Measurements from ENCODE around the gene FIGNL2. TPM values are rescaled to one million over a fixed set of nuclear protein-coding genes. Genes with fewer than 3 reads are reported as not detected.
"Not testable (repeated sequence)": the region's sequence is repeated elsewhere in the genome, so short reads cannot be mapped to it uniquely, and the experiment has no call there.

Gene FIGNL2
- total and polyA plus RNA-seq, 9 of the 15 experiments (the other 6 are each of a cell fraction or from before 2014, with no cell fraction given) = 0.01 TPM; not detected in 8

DNA sequence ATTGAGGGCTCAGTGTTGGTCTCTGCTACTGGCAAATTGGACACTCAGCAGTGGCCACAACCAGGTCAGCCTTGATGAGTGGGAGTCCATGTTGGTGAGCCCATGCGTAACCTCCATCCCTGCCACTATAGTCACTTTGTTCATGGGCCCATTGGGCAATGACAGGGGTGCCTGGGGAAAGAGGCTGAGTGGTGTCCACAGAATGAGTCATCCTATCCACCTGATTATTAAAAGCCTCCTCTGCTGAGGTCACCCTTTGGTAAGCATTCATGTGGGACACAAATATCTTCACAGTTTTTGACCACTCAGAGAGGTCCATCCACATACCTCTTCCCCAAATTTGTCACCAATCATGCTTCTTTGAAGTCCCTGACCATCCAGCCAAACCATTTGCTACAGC, 50.0 kb downstream of the FIGNL2 start:
- intact Hi-C loops (cut with micrococcal nuclease) = no loop called here
- BruUV-seq (replicated peaks) = no TSS peak

GRCh38 chr12:51798051-51798450, 50.5 kb downstream of the FIGNL2 start:
- H3K9me3 ChIP-seq (replicated peaks; ENCODE audit: control insufficient read depth, insufficient read depth, low read depth, low read length); FAIRE-seq; H3K4me1 ChIP-seq (replicated peaks in 1 of 2; ENCODE audit: control insufficient read depth in 2 of 2, insufficient read depth in 2 of 2, low read length in 2 of 2); H2AFZ ChIP-seq (ENCODE audit: low read depth, low read length); H3K4me2 ChIP-seq (ENCODE audit: insufficient read depth, low read length); H4K20me1 ChIP-seq (replicated peaks; ENCODE audit: control insufficient read depth, insufficient read depth, low read length); H3K9ac ChIP-seq (ENCODE audit: insufficient read depth in 1 of 2, low read depth in 2 of 2, low read length in 2 of 2); H3K4me3 ChIP-seq; ATAC-seq; H3K27ac ChIP-seq (ENCODE audit: extremely low read depth, low read depth, low read length); H3K27me3 ChIP-seq (ENCODE audit: control insufficient read depth in 2 of 2, insufficient read depth in 2 of 2, low read length in 2 of 2); CTCF ChIA-PET (ENCODE audit: low intra/inter-chr PET ratio); in situ Hi-C loops (cut with MboI); intact Hi-C loops (cut with micrococcal nuclease); H3K36me3 ChIP-seq (ENCODE audit: control insufficient read depth, insufficient read depth, low read length); H3K9me1 ChIP-seq (ENCODE audit: control insufficient read depth, insufficient read depth, low read length); H3K79me2 ChIP-seq (ENCODE audit: control insufficient read depth, insufficient read depth, low read length); BruUV-seq (replicated peaks); POLR2A ChIA-PET; DNase-seq (ENCODE audit: extremely low read depth in 1 of 4, low spot score in 3 of 4): not testable (repeated sequence)
- WGBS (ENCODE audit: insufficient coverage, low coverage, missing lambda C conversion rate) = 1% methylated on average over 4 of the region's 4 CpGs

More for the DNA sequence above, 50.0 kb downstream of the FIGNL2 start:
- Histone ChIP-seq H3K27me3 (ENCODE audit: control insufficient read depth in 2 of 2, insufficient read depth in 2 of 2, low read length in 2 of 2) (no peaks in the 10 kb centered on the region; a peak in 1 of 5 replicates), H3K4me2 (ENCODE audit: insufficient read depth, low read length) (no peak overlapping the region), H3K27ac (ENCODE audit: extremely low read depth, low read depth, low read length) (no peak overlapping the region), H3K79me2 (ENCODE audit: control insufficient read depth, insufficient read depth, low read length) (no peaks in the 10 kb centered on the region), H3K4me3 (no peak overlapping the region), H3K9me3 (replicated peaks; ENCODE audit: control insufficient read depth, insufficient read depth, low read depth, low read length) (no peaks in the 10 kb centered on the region), H3K9me1 (ENCODE audit: control insufficient read depth, insufficient read depth, low read length) (no peaks in the 10 kb centered on the region), H2AFZ (ENCODE audit: low read depth, low read length) (no peak overlapping the region), H4K20me1 (replicated peaks; ENCODE audit: control insufficient read depth, insufficient read depth, low read length) (no peaks in the 10 kb centered on the region; the same call in 1 of the 2 replicates), H3K4me1 (replicated peaks in 1 of 2; ENCODE audit: control insufficient read depth in 2 of 2, insufficient read depth in 2 of 2, low read length in 2 of 2) (no peaks in the 10 kb centered on the region), H3K9ac (ENCODE audit: insufficient read depth in 1 of 2, low read depth in 2 of 2, low read length in 2 of 2) (no peak overlapping the region), H3K36me3 (ENCODE audit: control insufficient read depth, insufficient read depth, low read length) (no peaks in the 10 kb centered on the region)
- POLR2A ChIA-PET = no interaction called here
- in situ Hi-C loops (cut with MboI) = no loop called here
- TF ChIP-seq ATF3 (IDR thresholded peaks at IDR 0.05) (peak; percentile 45; the same call in 1 of the 2 replicates), ATF3 (CRISPR knock-in tag; conservative IDR thresholded peaks at IDR 0.05) (no peak), NFATC3 (IDR thresholded peaks at IDR 0.05) (no peak), KLF16 (IDR thresholded peaks at IDR 0.05) (no peak)
- ATAC-seq (no peak), DNase-seq (ENCODE audit: extremely low read depth in 1 of 4, low spot score in 3 of 4) (no peak), FAIRE-seq (no peak)
- CTCF ChIA-PET (ENCODE audit: low intra/inter-chr PET ratio) = no interaction called here
- 0% methylated on average over 1 of the region's 1 CpG for WGBS (ENCODE audit: insufficient coverage, low coverage, missing lambda C conversion rate)

All from K562 (cell line).